Measurements from ENCODE around the gene IL16. TPM values are rescaled to one million over a fixed set of nuclear protein-coding genes. Genes with fewer than 3 reads are reported as not detected.

IL16 gene
- total RNA-seq, 2 donors from 2014 or later, result 87.1 to 104 TPM

GRCh38 chr15:81257435-81257834 is 60.8 kb downstream of the IL16 start:
- H3K9me3 ChIP-seq (ENCODE audit: control insufficient read depth, low read length, poor library complexity, severe bottlenecking), result no peaks in the 10 kb centered on the region
- DNase-seq (no peak), ATAC-seq (no peak)
- peaks cover 40% of the 10 kb centered on the region for H3K27me3 Mint-ChIP-seq
- no peak overlapping the region for H3K4me3 Mint-ChIP-seq
- no peak overlapping the region for H3K27ac Mint-ChIP-seq
- H3K4me1 Mint-ChIP-seq, result peaks cover 2% of the 10 kb centered on the region
- H3K36me3 Mint-ChIP-seq (ENCODE audit: low read depth), result no peaks in the 10 kb centered on the region

DNA sequence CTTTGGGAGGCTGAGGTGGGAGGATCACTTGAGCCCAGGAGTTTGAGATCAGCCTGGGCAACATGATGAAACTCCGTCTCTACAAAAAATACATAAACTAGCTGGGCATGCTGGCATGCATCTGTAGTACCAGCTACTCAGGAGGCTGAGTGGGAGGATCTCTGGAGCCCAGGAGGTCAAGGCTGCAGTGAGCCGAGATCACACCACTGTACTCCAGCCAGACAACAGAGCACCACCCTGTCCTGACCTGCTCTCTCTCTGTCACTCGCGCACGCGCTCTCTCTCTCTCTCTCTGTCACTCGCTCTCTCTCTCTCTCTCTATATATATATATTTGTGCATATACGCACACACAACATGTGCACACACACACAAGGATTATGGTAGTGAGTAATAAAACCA is 61.8 kb downstream of the IL16 start:
- ATAC-seq (no peak), DNase-seq (no peak)
- Mint-ChIP-seq H3K4me3 (no peak overlapping the region), H3K27me3 (peaks cover 38% of the 10 kb centered on the region), H3K27ac (no peak overlapping the region), H3K4me1 (peaks cover 2% of the 10 kb centered on the region), H3K36me3 (ENCODE audit: low read depth) (no peaks in the 10 kb centered on the region)
- no peaks in the 10 kb centered on the region for H3K9me3 ChIP-seq (ENCODE audit: control insufficient read depth, low read length, poor library complexity, severe bottlenecking)

- ATAC-seq (no peak), DNase-seq (no peak)
- Mint-ChIP-seq H3K27ac (no peak overlapping the region), H3K4me3 (no peak overlapping the region), H3K27me3 (peaks cover 35% of the 10 kb centered on the region), H3K36me3 (ENCODE audit: low read depth) (peaks cover 4% of the 10 kb centered on the region), H3K4me1 (peaks cover 2% of the 10 kb centered on the region)
- no peaks in the 10 kb centered on the region for H3K9me3 ChIP-seq (ENCODE audit: control insufficient read depth, low read length, poor library complexity, severe bottlenecking)
These were observed 63.1 kb downstream of the IL16 start for GRCh38 chr15:81259760-81260298.

- H3K9me3 ChIP-seq (ENCODE audit: control insufficient read depth, low read length, poor library complexity, severe bottlenecking), result no peaks in the 10 kb centered on the region
- Mint-ChIP-seq H3K27me3 (peaks cover 37% of the 10 kb centered on the region), H3K36me3 (ENCODE audit: low read depth) (peaks cover 4% of the 10 kb centered on the region), H3K27ac (no peak overlapping the region), H3K4me1 (peaks cover 11% of the 10 kb centered on the region), H3K4me3 (no peak overlapping the region)
- no peak for DNase-seq
- ATAC-seq, result no peak
These were observed 64.6 kb downstream of the IL16 start for GRCh38 chr15:81261172-81261811.

GRCh38 chr15:81263477-81263876 is 66.8 kb downstream of the IL16 start:
- H3K27me3 Mint-ChIP-seq, result peaks cover 25% of the 10 kb centered on the region
- H3K27ac Mint-ChIP-seq, result no peak overlapping the region
- DNase-seq (no peak), ATAC-seq (no peak)
- no peak overlapping the region for H3K4me3 Mint-ChIP-seq
- peaks cover 16% of the 10 kb centered on the region for H3K4me1 Mint-ChIP-seq
- H3K36me3 Mint-ChIP-seq (ENCODE audit: low read depth), result peaks cover 4% of the 10 kb centered on the region
- no peaks in the 10 kb centered on the region for H3K9me3 ChIP-seq (ENCODE audit: control insufficient read depth, low read length, poor library complexity, severe bottlenecking)

- no peak overlapping the region for H3K27ac Mint-ChIP-seq
These were observed 67.6 kb downstream of the IL16 start for GRCh38 chr15:81264072-81264857.

DNA sequence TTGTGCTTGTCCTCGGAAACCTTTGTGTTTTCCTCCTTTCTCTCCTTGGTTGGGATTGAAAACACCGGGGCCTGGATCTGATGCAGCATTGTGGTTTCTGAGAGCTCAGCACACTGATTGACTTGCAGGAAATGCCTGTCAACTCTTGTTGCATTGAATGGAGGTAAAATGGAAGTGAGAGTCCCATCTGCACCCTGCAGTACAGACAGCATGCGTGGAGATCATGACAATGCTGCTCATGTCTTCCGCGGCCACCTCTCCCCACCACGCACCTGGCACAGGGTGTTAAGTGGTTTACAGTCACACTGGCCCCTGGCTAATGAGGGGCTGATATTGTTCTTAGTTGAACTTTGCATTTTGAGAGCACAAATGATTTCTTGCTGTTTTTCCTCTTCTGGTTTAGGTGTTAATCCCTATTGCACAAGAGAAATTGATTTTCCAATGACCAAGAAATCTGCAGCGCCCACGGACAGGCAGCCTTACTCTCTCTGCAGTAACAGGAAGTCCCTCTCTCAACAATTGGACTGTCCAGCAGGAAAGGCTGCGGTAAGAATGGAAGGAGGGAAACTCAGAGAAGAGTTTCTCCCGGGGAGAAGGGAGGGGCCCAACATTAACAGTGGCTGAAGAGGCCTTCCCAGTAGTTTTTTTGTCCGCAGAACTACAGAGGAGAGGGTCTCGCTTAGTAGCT is 68.7 kb downstream of the IL16 start:
- no peak for ATAC-seq
- peaks cover 4% of the 10 kb centered on the region for H3K36me3 Mint-ChIP-seq (ENCODE audit: low read depth)
- H3K9me3 ChIP-seq (ENCODE audit: control insufficient read depth, low read length, poor library complexity, severe bottlenecking), result no peaks in the 10 kb centered on the region
- DNase-seq, result no peak
- peaks cover 16% of the 10 kb centered on the region for H3K4me1 Mint-ChIP-seq
- H3K27me3 Mint-ChIP-seq, result peaks cover 20% of the 10 kb centered on the region
- H3K4me3 Mint-ChIP-seq, result peak overlapping the region; percentile 86
- H3K27ac Mint-ChIP-seq, result no peak overlapping the region

More at GRCh38 chr15:81264072-81264857, 67.6 kb downstream of the IL16 start:
- peaks cover 25% of the 10 kb centered on the region for H3K27me3 Mint-ChIP-seq
- DNase-seq, result no peak
- H3K36me3 Mint-ChIP-seq (ENCODE audit: low read depth), result peaks cover 4% of the 10 kb centered on the region
- ATAC-seq, result no peak
- H3K4me1 Mint-ChIP-seq, result peaks cover 16% of the 10 kb centered on the region
- no peak overlapping the region for H3K4me3 Mint-ChIP-seq
- no peaks in the 10 kb centered on the region for H3K9me3 ChIP-seq (ENCODE audit: control insufficient read depth, low read length, poor library complexity, severe bottlenecking)

DNA sequence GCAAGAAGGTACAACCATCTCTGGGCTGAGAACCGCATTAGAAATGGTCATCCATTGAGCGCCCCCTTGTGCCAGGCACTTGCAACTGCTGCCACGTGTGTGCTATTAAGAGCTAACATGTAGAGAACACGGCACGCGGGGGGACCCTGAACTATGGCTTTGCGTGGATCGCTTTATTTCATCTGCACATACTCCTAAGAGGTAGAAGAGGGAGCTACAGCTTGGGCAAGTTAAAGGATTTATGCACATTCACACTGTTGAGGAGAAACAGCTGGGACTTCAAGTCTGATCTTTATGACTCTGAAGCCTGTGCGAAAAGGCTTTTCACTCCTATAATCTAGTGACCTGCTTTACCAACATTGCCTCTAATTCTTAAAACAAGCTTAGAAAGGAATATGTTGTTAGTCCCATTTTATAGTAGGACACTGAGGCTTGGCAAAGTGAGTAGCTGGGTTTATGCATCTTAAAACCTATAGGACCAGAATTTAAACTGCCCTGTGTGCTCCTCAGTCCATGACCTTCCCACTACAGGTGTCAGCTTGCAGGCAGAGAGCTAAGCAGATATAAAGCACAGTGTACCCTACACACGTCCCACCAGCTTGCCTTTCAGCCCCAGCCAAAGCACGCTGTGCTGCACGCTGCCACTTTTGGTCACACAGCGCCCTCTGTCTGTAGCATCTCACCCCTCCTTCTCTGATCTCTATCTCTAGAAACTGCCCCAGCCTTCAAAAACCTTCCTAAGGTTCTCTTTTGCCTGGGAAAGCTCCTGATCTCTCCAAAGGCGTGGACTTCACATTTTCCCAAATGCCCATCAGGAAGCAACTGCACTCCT is 69.5 kb downstream of the IL16 start:
- Mint-ChIP-seq H3K27me3 (peaks cover 20% of the 10 kb centered on the region), H3K4me1 (peaks cover 16% of the 10 kb centered on the region), H3K27ac (peak overlapping the region; percentile 45), H3K36me3 (ENCODE audit: low read depth) (peaks cover 4% of the 10 kb centered on the region), H3K4me3 (peak overlapping the region; percentile 86)
- peak; percentile 59 to 72 (median 68) for DNase-seq
- no peaks in the 10 kb centered on the region for H3K9me3 ChIP-seq (ENCODE audit: control insufficient read depth, low read length, poor library complexity, severe bottlenecking)
- ATAC-seq, result peak; percentile 95

- peaks cover 20% of the 10 kb centered on the region for H3K27me3 Mint-ChIP-seq
- peaks cover 4% of the 10 kb centered on the region for H3K36me3 Mint-ChIP-seq (ENCODE audit: low read depth)
- ATAC-seq, result no peak
- no peak overlapping the region for H3K27ac Mint-ChIP-seq
- DNase-seq, result no peak
- H3K9me3 ChIP-seq (ENCODE audit: control insufficient read depth, low read length, poor library complexity, severe bottlenecking), result no peaks in the 10 kb centered on the region
- H3K4me1 Mint-ChIP-seq, result peaks cover 16% of the 10 kb centered on the region
- H3K4me3 Mint-ChIP-seq, result no peak overlapping the region
These were observed 71.7 kb downstream of the IL16 start for GRCh38 chr15:81268340-81268739.

- Mint-ChIP-seq H3K36me3 (ENCODE audit: low read depth) (peaks cover 4% of the 10 kb centered on the region), H3K4me3 (no peak overlapping the region), H3K27ac (no peak overlapping the region), H3K27me3 (peaks cover 17% of the 10 kb centered on the region), H3K4me1 (peaks cover 16% of the 10 kb centered on the region)
- H3K9me3 ChIP-seq (ENCODE audit: control insufficient read depth, low read length, poor library complexity, severe bottlenecking), result no peaks in the 10 kb centered on the region
- no peak for ATAC-seq
- no peak for DNase-seq
These were observed 72.4 kb downstream of the IL16 start for GRCh38 chr15:81268881-81269601.

GRCh38 chr15:81270188-81270587 is 73.5 kb downstream of the IL16 start:
- no peak overlapping the region for H3K4me3 Mint-ChIP-seq
- no peak for DNase-seq
- H3K27me3 Mint-ChIP-seq, result peaks cover 6% of the 10 kb centered on the region
- no peaks in the 10 kb centered on the region for H3K9me3 ChIP-seq (ENCODE audit: control insufficient read depth, low read length, poor library complexity, severe bottlenecking)
- no peak for ATAC-seq
- H3K27ac Mint-ChIP-seq, result no peak overlapping the region
- peaks cover 19% of the 10 kb centered on the region for H3K4me1 Mint-ChIP-seq
- H3K36me3 Mint-ChIP-seq (ENCODE audit: low read depth), result no peaks in the 10 kb centered on the region

DNA sequence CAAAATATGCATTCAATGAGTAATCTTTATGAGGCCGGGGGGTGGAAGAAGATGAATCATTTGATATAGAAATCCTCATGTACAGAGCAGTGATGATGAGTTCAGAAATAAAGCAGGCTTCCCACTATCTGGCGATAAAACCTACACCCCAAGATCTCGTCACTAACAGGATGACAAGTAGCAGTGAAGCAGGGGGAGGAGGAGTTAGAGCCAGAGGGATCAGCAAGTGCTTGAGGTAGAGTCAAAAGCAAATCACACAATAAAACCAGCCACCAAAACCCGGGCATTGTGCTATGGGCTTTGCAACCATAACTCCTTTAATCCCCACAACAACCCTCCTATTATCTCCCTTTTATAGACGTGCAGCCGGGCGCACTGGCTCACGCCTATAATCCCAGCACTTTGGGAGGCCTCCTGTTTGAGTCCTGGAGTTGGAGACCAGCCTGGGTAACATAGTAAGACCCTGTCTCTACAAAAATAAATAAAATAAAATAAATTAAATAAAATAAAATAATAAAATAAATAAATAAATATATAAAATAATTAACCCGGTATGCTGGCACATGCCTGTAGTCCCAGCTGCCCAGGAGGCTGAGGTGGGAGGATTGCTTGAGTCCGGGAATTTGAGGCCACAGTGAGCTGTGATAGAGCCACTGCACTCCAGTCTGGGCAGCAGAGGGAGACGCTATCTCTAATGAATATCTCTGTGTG is 74.3 kb downstream of the IL16 start:
- DNase-seq (no peak), ATAC-seq (no peak)
- H3K9me3 ChIP-seq (ENCODE audit: control insufficient read depth, low read length, poor library complexity, severe bottlenecking), result no peaks in the 10 kb centered on the region
- no peaks in the 10 kb centered on the region for H3K36me3 Mint-ChIP-seq (ENCODE audit: low read depth)
- H3K4me1 Mint-ChIP-seq, result peaks cover 17% of the 10 kb centered on the region
- no peak overlapping the region for H3K4me3 Mint-ChIP-seq
- no peak overlapping the region for H3K27ac Mint-ChIP-seq
- H3K27me3 Mint-ChIP-seq, result no peaks in the 10 kb centered on the region

Measured in T-helper 17 cell (primary cell).